Common myeloid progenitor, CD34-positive (primary cell): ENCODE data around the gene C19orf85.

Source experiments
- CTCF ChIA-PET: fragments of 350-600 bp; sonication (Branson Sonifier 250); formaldehyde crosslinking; loops from one replicate; lab custom pipeline; 2021; ENCODE audit warnings: antibody characterized with exemption; lab: Charles Lee
- POLR2A ChIA-PET: fragments of 350-600 bp; sonication (Branson Sonifier 250); formaldehyde crosslinking; loops from one replicate; lab custom pipeline; 2021; ENCODE audit warnings: antibody characterized with exemption; lab: Charles Lee
- DNase-seq, 3 donors: peaks; one replicate each; pipeline versions ENCODE4 v3.0.0 to v3.0.0-alpha.2; 2013
- H3K27ac ChIP-seq, 2 experiments: 1 replicate in 1 of 2; 2 replicates in 1 of 2; pipeline ENCODE4 v1.7.0; 2013; ENCODE audit warnings: inconsistent platforms in 2 of 2, low read length in 2 of 2, mild to moderate bottlenecking in 2 of 2, low read depth in 1 of 2, moderate library complexity in 1 of 2; ENCODE audit not compliant: severe bottlenecking in 2 of 2, insufficient read depth in 1 of 2, poor library complexity in 1 of 2
- H3K27me3 ChIP-seq, 5 experiments: replicated peaks in 2 of 5; 1 replicate in 3 of 5; 2 replicates in 2 of 5; pipeline versions ENCODE4 v1.6.1 to v1.7.0; 2013; ENCODE audit warnings: low read length in 4 of 5, mild to moderate bottlenecking in 2 of 5, moderate library complexity in 2 of 5, inconsistent platforms in 1 of 5; ENCODE audit not compliant: insufficient read depth in 5 of 5, control insufficient read depth in 4 of 5
- H3K36me3 ChIP-seq, 4 experiments: 1 replicate in 2 of 4; 2 replicates in 2 of 4; pipeline versions ENCODE4 v1.6.1 to v1.7.0; 2013; ENCODE audit warnings: low read length in 3 of 4, control low read depth in 1 of 4, mild to moderate bottlenecking in 1 of 4; ENCODE audit not compliant: control insufficient read depth in 4 of 4, insufficient read depth in 4 of 4
- H3K4me1 ChIP-seq, 4 experiments: 1 replicate in 3 of 4; 2 replicates in 1 of 4; pipeline versions ENCODE4 v1.6.1 to v1.7.1; 2013; ENCODE audit warnings: low read length in 3 of 4, mild to moderate bottlenecking in 3 of 4, control low read depth in 1 of 4, inconsistent platforms in 1 of 4, moderate library complexity in 1 of 4; ENCODE audit not compliant: control insufficient read depth in 4 of 4, insufficient read depth in 4 of 4; ENCODE audit errors: control extremely low read depth in 1 of 4
- H3K4me3 ChIP-seq, 7 experiments: 1 replicate in 4 of 7; 2 replicates in 3 of 7; pipeline versions ENCODE4 v1.5.1 to v1.7.0; 2013; ENCODE audit warnings: mild to moderate bottlenecking in 7 of 7, low read length in 6 of 7, moderate library complexity in 6 of 7, inconsistent platforms in 2 of 7, low read depth in 2 of 7, control low read depth in 1 of 7; ENCODE audit not compliant: insufficient read depth in 4 of 7, control insufficient read depth in 1 of 7; ENCODE audit errors: extremely low read depth in 1 of 7
- H3K9me3 ChIP-seq, 5 experiments: 1 replicate in 4 of 5; 2 replicates in 1 of 5; pipeline versions ENCODE4 v1.6.1 to v1.7.1; 2013; ENCODE audit warnings: low read length in 4 of 5, mild to moderate bottlenecking in 2 of 5, inconsistent platforms in 1 of 5, low read depth in 1 of 5, moderate library complexity in 1 of 5; ENCODE audit not compliant: control insufficient read depth in 4 of 5, insufficient read depth in 2 of 5; ENCODE audit errors: control extremely low read depth in 1 of 5
- WGBS: methylation state at CpG from one replicate; pipeline ENCODE4 v1.1.5; 2013; ENCODE audit not compliant: insufficient coverage; 5-methylcytosine and 5-hydroxymethylcytosine counted together

The C19orf85 gene

GRCh38 chr19:55486043-55486970 is 21.8 kb upstream of the C19orf85 start:
- Histone ChIP-seq H3K27me3 (peaks cover 0 to 4% (median 0%) of the 10 kb centered on the region in 5 experiments), H3K27ac (no peak overlapping the region), H3K4me3 (peak overlapping the region in 1 of 7 experiments; percentile 72), H3K9me3 (no peaks in the 10 kb centered on the region), H3K4me1 (peaks cover 0 to 39% (median 30%) of the 10 kb centered on the region in 4 experiments), H3K36me3 (peaks cover 0 to 19% (median 6%) of the 10 kb centered on the region in 4 experiments)
- CTCF ChIA-PET = interaction anchor here (1.2 to 2.0 kb wide), 7 partner anchors 10 to 19 kb away, joined by 3 to 8 read pairs (median 3); partner anchors contain the start of gene ZNF628
- DNase-seq = no peak
- 93% methylated on average over 51 of the region's 53 CpGs for WGBS
- POLR2A ChIA-PET = interaction anchor here (0.9 to 1.1 kb wide), 3 partner anchors 9 to 79 kb away, joined by 3 to 4 read pairs (median 4); partner anchors contain the start of genes UBE2S and ZNF628

GRCh38 chr19:55485439-55486011 is 21.0 kb upstream of the C19orf85 start:
- ChIA-PET CTCF (interaction anchor here (1.4 to 2.7 kb wide), 4 partner anchors 12 to 19 kb away, joined by 3 to 12 read pairs (median 7); no protein-coding TSS in a partner anchor), POLR2A (no interaction called here)
- WGBS = 35% methylated on average over 13 of the region's 18 CpGs
- peak overlapping the region in 1 of 2 experiments; percentile 74 for H3K27ac ChIP-seq
- H3K4me3 ChIP-seq = peak overlapping the region; percentile 47 to 85 (median 72)
- H3K9me3 ChIP-seq = no peaks in the 10 kb centered on the region
- H3K27me3 ChIP-seq = peaks cover 0 to 3% (median 0%) of the 10 kb centered on the region in 5 experiments
- H3K36me3 ChIP-seq = peaks cover 0 to 21% (median 8%) of the 10 kb centered on the region in 4 experiments
- no peak for DNase-seq
- H3K4me1 ChIP-seq = peaks cover 0 to 39% (median 30%) of the 10 kb centered on the region in 4 experiments

GRCh38 chr19:55484593-55485438 is 20.3 kb upstream of the C19orf85 start, which contains the start of gene NAT14:
Gene NAT14 (plus strand): TSS chr19:55485188. CDS start chr19:55485709, 521 bp downstream.
- H3K4me1 ChIP-seq = peaks cover 0 to 39% (median 30%) of the 10 kb centered on the region in 4 experiments

GRCh38 chr19:55483706-55484592 is 19.4 kb upstream of the C19orf85 start:
- ChIA-PET POLR2A (no interaction called here), CTCF (interaction anchor here (1.0 to 2.7 kb wide), 4 partner anchors 13 to 17 kb away, joined by 3 to 12 read pairs (median 6); no protein-coding TSS in a partner anchor)
- Histone ChIP-seq H3K9me3 (no peaks in the 10 kb centered on the region), H3K36me3 (peaks cover 0 to 21% (median 9%) of the 10 kb centered on the region in 4 experiments), H3K4me3 (peak overlapping the region in 6 of 7 experiments; percentile 64 to 85 (median 72)), H3K27ac (no peak overlapping the region), H3K4me1 (peaks cover 0 to 39% (median 30%) of the 10 kb centered on the region in 4 experiments), H3K27me3 (no peaks in the 10 kb centered on the region)
- 89% methylated on average over 39 of the region's 46 CpGs for WGBS
- DNase-seq = no peak

More at GRCh38 chr19:55484593-55485438, 20.3 kb upstream of the C19orf85 start, which contains the start of gene NAT14:
- Histone ChIP-seq H3K36me3 (peaks cover 0 to 21% (median 8%) of the 10 kb centered on the region in 4 experiments), H3K27me3 (no peaks in the 10 kb centered on the region), H3K27ac (peak within 1 kb of the TSS in 1 of 2 experiments; percentile 74), H3K4me3 (peak within 1 kb of the TSS; percentile 47 to 85 (median 72)), H3K9me3 (no peaks in the 10 kb centered on the region)
- WGBS = under 1% methylated on average over 57 of the region's 78 CpGs
- DNase-seq = peak; percentile 72 to 81 (median 76)
- POLR2A ChIA-PET = no interaction called here
- CTCF ChIA-PET = interaction anchor here (1.0 to 2.7 kb wide), 5 partner anchors 11 to 19 kb away, joined by 3 to 12 read pairs (median 6); no protein-coding TSS in a partner anchor

GRCh38 chr19:55482967-55483705 is 18.6 kb upstream of the C19orf85 start:
- Histone ChIP-seq H3K4me3 (no peak overlapping the region), H3K36me3 (peaks cover 0 to 21% (median 9%) of the 10 kb centered on the region in 4 experiments), H3K4me1 (peaks cover 0 to 36% (median 26%) of the 10 kb centered on the region in 4 experiments), H3K9me3 (no peaks in the 10 kb centered on the region), H3K27ac (no peak overlapping the region), H3K27me3 (no peaks in the 10 kb centered on the region)
- WGBS = 94% methylated on average over 45 of the region's 47 CpGs
- ChIA-PET CTCF (interaction anchor here (1.0 to 2.7 kb wide), 2 partner anchors 14 to 16 kb away, joined by 3 to 12 read pairs; no protein-coding TSS in a partner anchor), POLR2A (no interaction called here)
- DNase-seq = no peak
